ENCODE data around the gene SH2B3. TPM values are rescaled to one million over a fixed set of nuclear protein-coding genes. Genes with fewer than 3 reads are reported as not detected.

Gene SH2B3
- total and polyA plus RNA-seq, 2 donors (not counting 1 experiment from before 2014, with no cell fraction given), result 21.9 to 69.4 TPM

DNA sequence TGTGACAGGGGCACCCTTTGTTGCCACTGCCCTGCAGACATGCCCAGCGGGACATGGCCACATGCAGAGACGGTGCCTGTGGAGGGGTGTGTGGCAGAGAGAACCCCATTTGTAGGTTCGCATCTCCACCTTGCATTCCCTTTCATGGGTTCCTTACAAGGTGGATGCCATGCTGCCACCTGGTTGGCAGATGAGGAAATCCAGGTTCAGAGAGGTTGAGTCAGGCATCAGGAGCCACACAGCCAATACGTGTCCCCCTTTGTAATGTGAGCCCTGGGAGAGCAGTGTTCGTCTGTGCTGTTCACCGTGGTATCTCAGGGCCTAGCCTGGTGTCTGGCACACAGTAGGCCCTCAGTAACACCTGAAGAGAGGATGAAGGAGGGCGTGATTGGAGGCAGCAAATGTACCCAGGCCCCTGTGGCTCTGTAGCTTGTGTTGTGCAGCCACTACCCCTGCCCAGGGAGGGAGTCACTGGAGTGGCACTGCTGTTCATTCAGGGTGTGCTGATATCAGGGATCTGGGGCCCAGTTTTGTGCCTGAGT, 9.1 kb downstream of the SH2B3 start:
- POLR2A ChIA-PET, result interaction anchor here (0.6 to 1.1 kb wide), 4 partner anchors 11 to 37 kb away, joined by 3 to 7 read pairs (median 4); no protein-coding TSS in a partner anchor
- Mint-ChIP-seq H3K4me3 (no peak overlapping the region), H3K9me3 (ENCODE audit: insufficient read depth) (no peaks in the 10 kb centered on the region), H3K27ac (peak overlapping the region; percentile 62), H3K4me1 (peaks cover 59% of the 10 kb centered on the region), H3K27me3 (no peaks in the 10 kb centered on the region)
- CTCF ChIA-PET, result interaction anchor here (0.6 to 22.7 kb wide), 2 partner anchors 29 to 243 kb away, joined by 5 to 1472 read pairs; no protein-coding TSS in a partner anchor
- TF ChIP-seq CTCF (IDR thresholded peaks at IDR 0.05), result no peak
- TF ChIP-seq EZH2 (IDR thresholded peaks at IDR 0.05; ENCODE audit: borderline replicate concordance, insufficient read depth, low read depth, low read length, poor library complexity, severe bottlenecking), result no peak
- Histone ChIP-seq H3K4me1 (ENCODE audit: control insufficient read depth in 2 of 2, insufficient read depth in 2 of 2, low read length in 2 of 2) (peaks cover 38 to 46% of the 10 kb centered on the region in 2 donors), H3K27me3 (replicated peaks in 1 of 4; ENCODE audit: control extremely low read depth in 1 of 4, control insufficient read depth in 3 of 4, insufficient read depth in 4 of 4, low read length in 3 of 4) (no peaks in the 10 kb centered on the region), H2AFZ (ENCODE audit: insufficient read depth, low read depth, low read length, poor library complexity, severe bottlenecking) (no peak overlapping the region), H3K9ac (ENCODE audit: low read length) (no peak overlapping the region), H3K36me3 (replicated peaks in 1 of 2; ENCODE audit: control extremely low read depth in 1 of 2, control insufficient read depth in 1 of 2, extremely low read depth in 1 of 2, insufficient read depth in 2 of 2, low read length in 1 of 2) (peaks cover 6 to 30% of the 10 kb centered on the region in 2 experiments), H3K79me2 (ENCODE audit: control insufficient read depth, insufficient read depth, low read length) (peaks cover 95% of the 10 kb centered on the region), H4K20me1 (ENCODE audit: control insufficient read depth, insufficient read depth, low read length, poor library complexity, severe bottlenecking) (peaks cover 67% of the 10 kb centered on the region), H3K4me3 (ENCODE audit: control extremely low read depth in 1 of 5, extremely low read depth in 1 of 5, insufficient read depth in 1 of 5, low read depth in 2 of 5, low read length in 4 of 5) (no peak overlapping the region), H3K27ac (ENCODE audit: low read length in 2 of 2) (no peak overlapping the region), H3K9me3 (ENCODE audit: control extremely low read depth in 1 of 3, control insufficient read depth in 2 of 3, insufficient read depth in 1 of 3, low read length in 2 of 3) (no peaks in the 10 kb centered on the region), H3K4me2 (replicated peaks; ENCODE audit: low read depth, low read length, poor library complexity, severe bottlenecking) (no peak overlapping the region)
- WGBS (ENCODE audit: insufficient coverage), result 96% methylated on average over 6 of the region's 7 CpGs
- no peak for ATAC-seq (ENCODE audit: low read depth)
- DNase-seq, result no peak
- intact Hi-C loops (cut with micrococcal nuclease), result no loop called here

DNA sequence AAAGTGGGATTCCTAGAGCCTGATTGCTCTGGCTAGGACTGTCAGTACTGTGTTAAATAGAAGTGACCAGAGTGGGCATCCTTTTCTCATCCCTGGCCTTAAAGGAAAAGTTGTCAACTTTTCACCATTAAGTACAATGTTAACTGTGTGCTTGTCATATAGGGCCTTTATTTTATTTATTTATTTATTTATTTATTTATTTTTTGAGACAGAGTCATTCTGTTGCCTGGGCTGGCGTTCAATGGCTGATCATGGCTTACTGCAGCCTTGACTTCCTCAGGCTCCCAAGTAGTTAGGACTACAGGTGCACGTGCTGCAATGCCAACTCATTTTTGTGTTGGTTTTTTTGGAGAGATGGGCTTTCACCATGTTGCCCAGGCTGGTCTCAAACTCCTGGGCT, 11.6 kb downstream of the SH2B3 start:
- Histone ChIP-seq H3K4me3 (ENCODE audit: control extremely low read depth in 1 of 5, extremely low read depth in 1 of 5, insufficient read depth in 1 of 5, low read depth in 2 of 5, low read length in 4 of 5) (no peak overlapping the region), H3K4me1 (ENCODE audit: control insufficient read depth in 2 of 2, insufficient read depth in 2 of 2, low read length in 2 of 2) (peaks cover 13 to 21% of the 10 kb centered on the region in 2 donors), H2AFZ (ENCODE audit: insufficient read depth, low read depth, low read length, poor library complexity, severe bottlenecking) (no peak overlapping the region), H3K4me2 (replicated peaks; ENCODE audit: low read depth, low read length, poor library complexity, severe bottlenecking) (no peak overlapping the region), H3K9me3 (ENCODE audit: control extremely low read depth in 1 of 3, control insufficient read depth in 2 of 3, insufficient read depth in 1 of 3, low read length in 2 of 3) (no peaks in the 10 kb centered on the region), H3K9ac (ENCODE audit: low read length) (no peak overlapping the region), H3K27ac (ENCODE audit: low read length in 2 of 2) (no peak overlapping the region), H3K27me3 (replicated peaks in 1 of 4; ENCODE audit: control extremely low read depth in 1 of 4, control insufficient read depth in 3 of 4, insufficient read depth in 4 of 4, low read length in 3 of 4) (no peaks in the 10 kb centered on the region), H3K36me3 (replicated peaks in 1 of 2; ENCODE audit: control extremely low read depth in 1 of 2, control insufficient read depth in 1 of 2, extremely low read depth in 1 of 2, insufficient read depth in 2 of 2, low read length in 1 of 2) (peaks cover 12 to 50% of the 10 kb centered on the region in 2 experiments), H3K79me2 (ENCODE audit: control insufficient read depth, insufficient read depth, low read length) (peaks cover 95% of the 10 kb centered on the region), H4K20me1 (ENCODE audit: control insufficient read depth, insufficient read depth, low read length, poor library complexity, severe bottlenecking) (peaks cover 62% of the 10 kb centered on the region)
- Mint-ChIP-seq H3K27me3 (no peaks in the 10 kb centered on the region), H3K9me3 (ENCODE audit: insufficient read depth) (no peaks in the 10 kb centered on the region), H3K4me1 (peaks cover 42% of the 10 kb centered on the region), H3K4me3 (no peak overlapping the region), H3K27ac (no peak overlapping the region)
- intact Hi-C loops (cut with micrococcal nuclease), result no loop called here
- 100% methylated on average over 2 of the region's 2 CpGs for WGBS (ENCODE audit: insufficient coverage)
- CTCF ChIA-PET, result no interaction called here
- no peak for DNase-seq
- TF ChIP-seq EZH2 (IDR thresholded peaks at IDR 0.05; ENCODE audit: borderline replicate concordance, insufficient read depth, low read depth, low read length, poor library complexity, severe bottlenecking) (no peak), CTCF (IDR thresholded peaks at IDR 0.05) (no peak)
- no peak for ATAC-seq (ENCODE audit: low read depth)
- POLR2A ChIA-PET, result no interaction called here
